ENCODE data around the gene GPN1. TPM values are rescaled to one million over a fixed set of nuclear protein-coding genes. Genes with fewer than 3 reads are reported as not detected.
A peak's percentile ranks its signal among the peaks of the same experiment; 100 is the strongest.

GPN1 gene
- total RNA-seq, 1 donor from 2014 or later = 46.1 TPM

- Mint-ChIP-seq H3K9me3 (peaks cover 17% of the 10 kb centered on the region), H3K27me3 (ENCODE audit: low read depth) (peaks cover 15% of the 10 kb centered on the region), H3K27ac (ENCODE audit: unreplicated experiment) (peak overlapping the region; percentile 96), H3K36me3 (ENCODE audit: low read depth) (peaks cover 36% of the 10 kb centered on the region), H3K4me3 (peak overlapping the region; percentile 93), H3K4me1 (peaks cover 34% of the 10 kb centered on the region)
- TF ChIP-seq CTCF (conservative IDR thresholded peaks at IDR 0.05) = no peak
- DNase-seq (ENCODE audit: low read depth, low spot score) = no peak
These were observed 45.4 kb upstream of the GPN1 start for GRCh38 chr2:27583390-27583915.

- Mint-ChIP-seq H3K36me3 (ENCODE audit: low read depth) (peaks cover 36% of the 10 kb centered on the region), H3K9me3 (peaks cover 17% of the 10 kb centered on the region), H3K4me3 (peak overlapping the region; percentile 61), H3K4me1 (peaks cover 34% of the 10 kb centered on the region), H3K27me3 (ENCODE audit: low read depth) (peaks cover 15% of the 10 kb centered on the region), H3K27ac (ENCODE audit: unreplicated experiment) (no peak overlapping the region)
- TF ChIP-seq CTCF (conservative IDR thresholded peaks at IDR 0.05) = no peak
- no peak for DNase-seq (ENCODE audit: low read depth, low spot score)
These were observed 44.3 kb upstream of the GPN1 start for GRCh38 chr2:27584597-27584996.

GRCh38 chr2:27587025-27587424 is 41.8 kb upstream of the GPN1 start:
- TF ChIP-seq CTCF (conservative IDR thresholded peaks at IDR 0.05) = no peak
- no peak for DNase-seq (ENCODE audit: low read depth, low spot score)
- Mint-ChIP-seq H3K4me1 (peaks cover 34% of the 10 kb centered on the region), H3K27ac (ENCODE audit: unreplicated experiment) (no peak overlapping the region), H3K27me3 (ENCODE audit: low read depth) (peaks cover 2% of the 10 kb centered on the region), H3K36me3 (ENCODE audit: low read depth) (peaks cover 39% of the 10 kb centered on the region), H3K4me3 (peak overlapping the region; percentile 39), H3K9me3 (peaks cover 10% of the 10 kb centered on the region)

GRCh38 chr2:27588308-27588707 is 40.5 kb upstream of the GPN1 start:
- peaks cover 34% of the 10 kb centered on the region for H3K36me3 Mint-ChIP-seq (ENCODE audit: low read depth)
- H3K27me3 Mint-ChIP-seq (ENCODE audit: low read depth) = no peaks in the 10 kb centered on the region
- no peak for DNase-seq (ENCODE audit: low read depth, low spot score)
- H3K4me3 Mint-ChIP-seq = no peak overlapping the region
- no peak for TF ChIP-seq CTCF (conservative IDR thresholded peaks at IDR 0.05)
- peaks cover 8% of the 10 kb centered on the region for H3K9me3 Mint-ChIP-seq
- H3K4me1 Mint-ChIP-seq = peaks cover 25% of the 10 kb centered on the region
- H3K27ac Mint-ChIP-seq (ENCODE audit: unreplicated experiment) = no peak overlapping the region

- Mint-ChIP-seq H3K9me3 (peaks cover 12% of the 10 kb centered on the region), H3K36me3 (ENCODE audit: low read depth) (peaks cover 49% of the 10 kb centered on the region), H3K4me1 (no peaks in the 10 kb centered on the region), H3K27me3 (ENCODE audit: low read depth) (no peaks in the 10 kb centered on the region), H3K27ac (ENCODE audit: unreplicated experiment) (no peak overlapping the region), H3K4me3 (no peak overlapping the region)
- TF ChIP-seq CTCF (conservative IDR thresholded peaks at IDR 0.05) = no peak
- DNase-seq (ENCODE audit: low read depth, low spot score) = no peak
These were observed 37.1 kb upstream of the GPN1 start for GRCh38 chr2:27591745-27592144.

All from neural crest cell (in vitro differentiated cells).